ENCODE data around the gene HSPA14.
"Not testable (repeated sequence)": the region's sequence is repeated elsewhere in the genome, so short reads cannot be mapped to it uniquely, and the experiment has no call there.

Gene HSPA14, protein sequence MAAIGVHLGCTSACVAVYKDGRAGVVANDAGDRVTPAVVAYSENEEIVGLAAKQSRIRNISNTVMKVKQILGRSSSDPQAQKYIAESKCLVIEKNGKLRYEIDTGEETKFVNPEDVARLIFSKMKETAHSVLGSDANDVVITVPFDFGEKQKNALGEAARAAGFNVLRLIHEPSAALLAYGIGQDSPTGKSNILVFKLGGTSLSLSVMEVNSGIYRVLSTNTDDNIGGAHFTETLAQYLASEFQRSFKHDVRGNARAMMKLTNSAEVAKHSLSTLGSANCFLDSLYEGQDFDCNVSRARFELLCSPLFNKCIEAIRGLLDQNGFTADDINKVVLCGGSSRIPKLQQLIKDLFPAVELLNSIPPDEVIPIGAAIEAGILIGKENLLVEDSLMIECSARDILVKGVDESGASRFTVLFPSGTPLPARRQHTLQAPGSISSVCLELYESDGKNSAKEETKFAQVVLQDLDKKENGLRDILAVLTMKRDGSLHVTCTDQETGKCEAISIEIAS

DNA sequence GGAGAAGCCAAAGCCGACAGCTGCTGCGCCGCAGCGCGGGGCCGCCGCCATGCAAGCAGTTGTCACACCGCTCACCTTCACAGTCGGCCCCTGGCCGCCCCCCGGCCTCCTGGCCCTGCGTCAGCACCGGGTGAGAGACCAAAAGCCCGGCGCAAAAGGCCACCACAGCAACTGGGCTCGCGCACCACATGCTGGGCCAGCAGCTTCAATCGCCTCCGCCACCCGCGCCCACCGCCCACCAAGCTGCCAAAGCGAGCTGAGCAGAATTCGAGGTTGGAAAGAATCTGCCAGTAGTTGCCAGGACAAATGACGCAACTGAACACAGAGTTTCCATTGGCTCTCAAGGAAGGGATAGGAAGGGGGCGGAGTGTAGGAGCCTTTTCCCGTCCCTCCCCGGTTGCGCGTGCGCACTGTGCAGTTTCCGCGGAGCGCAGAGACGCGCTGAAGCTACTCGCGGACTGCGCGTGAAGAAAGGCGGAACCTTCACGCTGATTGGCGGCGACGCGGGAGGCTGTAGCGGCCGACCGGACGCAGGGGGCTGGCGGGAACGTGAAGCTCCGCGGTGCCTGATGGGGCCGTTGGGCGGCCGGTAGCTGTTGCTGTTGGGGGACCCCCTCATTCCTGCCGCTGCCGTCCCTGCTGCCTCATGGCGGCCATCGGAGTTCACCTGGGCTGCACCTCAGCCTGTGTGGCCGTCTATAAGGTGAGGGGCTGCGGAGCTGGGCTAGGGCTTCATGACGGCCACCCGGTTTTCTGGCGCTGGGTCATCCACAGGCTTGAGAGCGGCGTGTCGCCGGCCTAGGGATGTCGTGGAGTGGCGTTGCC is at the start of gene HSPA14, which contains the start of the genes CDNF and MSANTD7:
TSS of gene HSPA14 (plus strand) at position 550 of the 825 bp plus-strand sequence. CDS start at position 647, 97 bp downstream.
TSS of gene CDNF (minus strand) at position 281 of the 825 bp plus-strand sequence. CDS start at position 190, 91 bp downstream.
TSS of gene MSANTD7 (plus strand) at position 550 of the 825 bp plus-strand sequence. CDS start 3,979 bp downstream, outside the sequence.
- peak; percentile 99 for DNase-seq (ENCODE audit: low read depth)

DNA sequence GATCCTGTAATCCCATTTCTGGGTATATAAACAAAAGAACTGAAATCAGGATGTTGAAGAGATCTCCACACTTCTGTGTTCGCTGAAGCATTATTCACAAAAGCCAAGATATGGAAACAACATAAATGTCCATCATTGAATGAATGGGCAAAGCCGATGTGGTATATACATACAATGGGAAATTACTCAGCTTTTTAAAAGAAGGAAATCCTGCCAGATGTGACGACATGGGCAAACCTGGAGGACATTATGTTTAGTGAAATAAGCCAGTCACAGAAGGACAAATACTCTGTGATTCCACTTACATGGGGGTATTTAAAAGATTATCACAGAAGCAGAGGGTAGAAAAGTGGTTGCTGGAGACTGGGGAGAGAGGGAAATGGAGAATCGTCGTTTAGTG is 39.5 kb upstream of the HSPA14 start:
- DNase-seq (ENCODE audit: low read depth): no peak

DNA sequence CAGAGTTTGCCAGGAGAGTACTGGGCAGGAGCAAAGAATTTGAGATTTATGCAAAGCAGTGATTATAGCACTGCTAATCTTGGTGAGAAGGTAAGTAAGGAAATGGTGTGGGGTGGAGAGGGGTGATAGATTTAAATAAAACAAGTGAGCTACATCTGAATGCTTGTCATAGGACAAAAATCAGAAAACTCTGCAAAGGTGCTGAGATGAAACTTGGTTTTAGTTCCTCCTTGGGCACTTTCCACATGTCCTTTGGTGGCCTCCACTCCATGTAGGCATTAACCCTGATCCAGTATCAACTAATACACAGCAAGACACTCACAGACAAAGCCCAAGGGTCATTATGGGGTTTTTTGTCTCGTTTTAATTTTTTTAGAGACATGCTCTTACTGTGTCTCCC is 37.7 kb upstream of the HSPA14 start:
- no peak for DNase-seq (ENCODE audit: low read depth)

DNA sequence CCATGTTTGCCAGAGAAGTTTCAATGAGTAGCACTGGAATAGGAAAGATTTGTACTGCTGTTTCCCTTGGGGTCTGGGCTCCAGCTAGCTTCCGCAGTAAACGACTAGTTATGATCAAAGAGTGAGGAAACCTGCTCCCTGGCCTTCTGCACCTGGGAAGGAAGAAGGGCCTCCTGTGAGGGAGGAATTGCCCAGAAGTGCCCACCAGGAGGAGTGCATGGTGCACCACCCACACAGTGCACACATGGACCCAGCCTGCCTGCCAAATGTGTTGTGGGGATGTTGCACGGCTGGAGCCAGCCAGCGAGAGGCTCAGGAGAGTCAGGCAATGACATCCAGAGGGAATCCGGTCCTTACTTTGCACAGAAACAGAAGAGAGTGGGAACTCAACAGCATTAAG is 36.4 kb upstream of the HSPA14 start:
- no peak for DNase-seq (ENCODE audit: low read depth)

DNA sequence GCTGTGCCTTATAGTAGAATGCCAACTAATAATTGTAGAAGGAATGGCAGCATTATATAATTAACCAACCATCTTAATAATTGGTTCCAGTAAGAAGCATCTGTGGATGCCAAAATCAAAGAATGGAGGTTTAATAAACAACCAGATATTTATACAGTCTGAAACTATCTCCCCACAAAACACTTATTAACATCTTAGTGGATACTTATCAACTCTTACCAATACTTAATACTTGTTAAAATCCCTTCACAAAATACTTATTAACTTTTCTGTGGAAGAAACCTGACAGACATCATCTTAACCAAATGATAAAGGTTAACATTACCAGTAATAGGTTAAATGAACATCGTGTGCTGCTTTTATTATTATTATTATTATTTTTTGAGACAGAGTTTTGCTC is 34.3 kb upstream of the HSPA14 start:
- no peak for DNase-seq (ENCODE audit: low read depth)

DNA sequence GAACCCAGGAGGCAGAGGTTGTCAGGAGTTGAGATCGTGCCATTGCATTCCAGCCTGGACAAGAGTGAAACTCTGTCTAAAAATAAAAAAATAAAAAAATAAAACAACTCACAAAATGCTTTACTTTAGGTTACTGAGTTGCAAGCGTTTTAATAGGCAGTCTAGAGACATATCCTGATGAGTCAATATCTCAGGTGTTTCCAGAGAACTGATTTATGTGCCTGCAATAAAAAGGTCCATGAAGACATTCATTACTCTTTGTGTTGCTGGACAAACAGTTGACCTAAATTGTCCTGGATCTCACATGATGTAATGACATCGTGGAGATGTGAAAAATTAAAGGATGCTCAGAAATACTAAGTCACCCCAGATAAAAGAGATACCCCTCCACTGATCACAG is 31.8 kb upstream of the HSPA14 start:
- no peak for DNase-seq (ENCODE audit: low read depth)

DNA sequence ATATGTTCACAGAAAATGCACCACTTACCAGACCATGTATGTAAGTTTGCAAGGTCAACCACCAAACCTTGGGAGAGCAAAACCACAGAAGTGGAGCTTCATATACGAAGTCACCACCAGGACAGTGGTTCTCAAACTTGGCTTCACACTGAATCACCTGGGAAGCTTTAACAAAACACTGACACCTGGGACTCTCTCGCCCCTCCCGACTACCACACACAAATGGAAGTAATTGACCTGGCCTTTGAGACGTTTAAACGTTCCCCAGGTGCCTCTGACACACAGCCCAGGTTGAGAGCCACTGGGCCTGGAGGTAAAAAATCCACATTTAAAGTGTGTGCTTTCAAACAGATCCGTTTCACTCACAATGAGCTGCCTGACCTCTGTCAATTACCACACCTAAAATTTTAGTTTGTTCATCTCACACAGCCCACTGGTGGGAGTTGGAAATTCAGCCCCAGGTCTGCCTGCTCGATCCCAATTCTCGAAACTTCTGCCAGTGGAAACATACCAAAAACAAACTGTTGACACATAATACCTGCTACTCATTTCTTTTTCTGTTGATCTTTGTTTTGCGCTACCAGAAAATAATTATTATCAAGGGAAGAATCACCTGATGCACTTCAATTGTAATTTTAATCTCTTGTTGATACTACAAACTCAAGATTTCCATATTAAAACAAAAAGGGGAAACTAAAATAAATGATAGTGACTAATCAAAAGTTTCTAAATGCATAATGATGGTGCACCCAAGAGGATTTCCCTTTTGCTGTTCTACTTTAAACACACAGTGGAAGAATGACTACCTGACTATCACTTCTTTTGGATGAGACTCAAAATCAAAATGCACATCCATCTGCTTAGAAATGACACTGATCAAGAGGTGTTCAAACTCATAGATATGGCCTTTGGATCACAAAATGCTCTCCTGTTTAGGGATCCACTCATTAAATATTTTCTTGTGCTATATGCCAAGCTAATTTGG is 26.8 kb upstream of the HSPA14 start:
- no peak for DNase-seq (ENCODE audit: low read depth)

DNA sequence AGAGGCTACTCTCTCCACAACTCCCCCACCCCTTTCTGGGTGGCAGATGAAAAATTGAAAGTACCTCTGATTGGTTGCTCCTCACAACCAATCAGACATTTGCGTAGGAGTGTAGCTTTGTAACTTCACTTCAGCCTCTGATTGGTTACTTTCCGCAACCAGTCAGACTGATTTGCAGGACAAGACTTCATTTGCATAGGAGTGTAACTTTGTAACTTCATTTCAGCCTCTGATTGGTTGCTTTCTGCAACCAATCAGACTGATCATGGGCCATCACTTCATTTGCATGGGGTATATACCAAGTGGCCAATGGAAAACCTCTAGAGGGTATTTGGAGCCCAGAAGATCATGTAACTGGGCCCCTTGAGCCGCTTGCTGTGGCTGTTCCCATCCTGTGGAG is 25.8 kb upstream of the HSPA14 start:
- DNase-seq (ENCODE audit: low read depth): no peak

DNA sequence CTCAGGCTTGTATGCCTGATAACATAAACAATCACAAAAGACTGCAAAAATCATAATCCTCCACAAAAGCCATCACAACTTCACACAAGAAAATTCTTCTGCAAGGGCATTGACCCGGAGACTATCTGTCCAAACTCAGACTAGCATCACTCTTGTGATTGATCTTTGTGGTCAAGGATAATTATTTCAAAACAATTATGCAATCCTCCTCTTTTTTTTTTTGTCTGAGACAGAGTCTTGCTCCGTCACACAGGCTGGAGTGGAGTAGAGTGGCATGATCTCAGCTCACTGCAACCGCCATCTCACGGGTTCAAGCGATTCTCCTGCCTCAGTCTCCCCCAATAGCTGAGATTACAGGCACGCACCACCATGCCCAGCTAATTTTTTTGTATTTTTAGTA is 22.4 kb upstream of the HSPA14 start:
- no peak for DNase-seq (ENCODE audit: low read depth)

DNA sequence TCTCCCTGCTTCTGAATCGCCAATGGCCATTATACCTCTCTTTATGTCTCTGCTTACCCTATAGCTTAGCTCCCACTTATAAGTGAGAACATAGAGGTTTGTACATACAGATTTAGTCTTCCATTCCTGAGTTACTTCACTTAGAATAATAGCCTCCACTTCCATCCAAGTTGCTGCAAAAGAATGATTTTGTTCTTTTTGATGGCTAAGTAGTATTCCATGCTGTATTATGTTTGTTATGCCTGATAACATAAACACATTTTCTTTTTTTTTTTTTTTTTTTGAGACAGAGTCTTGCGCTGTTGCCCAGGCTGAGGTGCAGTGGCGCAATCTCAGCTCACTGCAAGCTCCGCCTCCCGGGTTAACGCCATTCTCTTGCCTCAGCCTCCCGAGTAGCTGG is 21.4 kb upstream of the HSPA14 start:
- DNase-seq (ENCODE audit: low read depth): not testable (repeated sequence)

DNA sequence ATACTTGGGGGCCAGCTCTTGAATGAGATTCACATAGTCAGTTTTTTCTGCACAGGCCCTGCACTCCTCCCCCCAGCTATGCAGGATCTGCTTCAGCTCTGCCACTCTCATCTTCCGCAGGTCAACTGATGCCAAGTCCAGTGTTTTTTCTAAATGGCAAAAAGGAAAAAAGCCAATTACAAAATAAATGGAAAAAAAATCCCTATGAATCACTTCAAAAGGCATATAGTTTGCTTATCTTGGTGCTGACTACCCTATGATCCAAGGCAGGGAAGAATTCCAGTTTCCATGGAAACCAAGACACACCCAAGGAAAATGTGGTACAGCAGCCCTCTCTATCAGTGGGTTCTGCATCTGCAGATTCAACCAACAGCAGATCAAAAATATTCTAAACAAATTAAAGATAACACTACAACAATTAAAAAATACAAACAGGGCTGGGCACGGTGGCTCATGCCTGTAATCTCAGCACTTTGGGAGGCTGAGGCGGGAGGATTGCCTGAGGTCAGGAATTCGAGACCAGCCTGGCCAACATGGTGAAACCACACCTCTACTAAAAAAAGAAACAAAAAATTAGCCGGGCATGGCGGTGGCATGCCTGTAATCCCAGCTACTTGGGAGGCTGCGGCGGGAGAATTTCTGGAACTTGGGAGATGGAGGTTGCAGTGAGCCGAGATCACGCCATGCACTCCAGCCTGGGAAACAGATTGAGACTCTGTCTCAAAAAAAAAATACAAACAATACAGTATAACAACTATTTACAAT is 17.9 kb upstream of the HSPA14 start:
- DNase-seq (ENCODE audit: low read depth): peak; percentile 63

DNA sequence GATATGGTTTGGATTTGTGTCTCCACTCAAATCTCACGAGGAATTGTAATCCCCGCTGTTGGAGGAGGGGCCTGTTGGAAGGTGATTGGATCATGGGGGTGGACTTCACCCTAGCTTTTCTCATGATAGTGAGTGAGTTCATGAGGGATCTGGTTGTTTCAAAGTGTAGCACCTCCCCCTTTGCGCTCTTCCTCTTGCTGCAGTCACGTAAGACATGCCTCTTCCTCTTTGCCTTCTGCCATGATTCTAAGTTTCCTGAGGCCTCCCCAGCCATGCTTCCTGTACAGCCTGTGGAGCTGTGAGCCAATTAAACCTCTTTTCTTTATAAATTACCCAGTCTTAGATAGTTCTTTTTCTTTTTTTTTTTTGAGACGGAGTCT is 17.3 kb upstream of the HSPA14 start:
- DNase-seq (ENCODE audit: low read depth): no peak

DNA sequence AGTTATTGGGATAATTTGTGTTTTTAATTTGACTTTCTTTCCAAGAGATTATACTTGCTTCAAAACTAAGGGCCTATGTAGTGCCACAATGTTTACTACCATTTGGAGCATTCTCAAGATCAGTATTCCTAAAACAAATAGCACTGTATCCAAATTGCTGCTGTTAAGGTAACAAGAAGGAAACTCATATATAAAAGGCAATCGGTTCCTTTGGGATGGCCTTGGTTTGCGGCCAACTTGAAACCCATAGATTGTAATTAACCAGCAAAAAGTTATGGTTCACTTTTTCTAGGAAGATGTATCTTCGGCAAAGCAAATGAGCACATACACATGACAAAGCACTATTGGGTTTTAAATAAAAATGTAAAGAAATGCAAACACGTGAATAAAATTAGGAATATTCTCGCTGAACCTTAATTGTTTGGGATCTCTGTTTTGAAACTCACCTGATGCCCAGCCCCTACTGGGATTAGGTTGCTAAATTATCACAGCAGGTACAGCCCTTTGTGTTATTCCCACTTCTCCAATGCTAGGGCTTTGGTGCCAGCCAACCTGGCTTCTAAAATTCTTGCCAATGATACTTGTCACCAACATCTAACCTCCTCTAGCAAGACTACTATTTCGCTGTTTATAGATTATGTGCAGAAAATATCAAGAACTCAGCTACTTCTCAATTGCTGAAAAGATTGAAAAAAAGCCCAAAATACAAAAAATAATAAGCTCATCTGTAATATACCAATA is 16.3 kb upstream of the HSPA14 start:
- DNase-seq (ENCODE audit: low read depth): no peak

DNA sequence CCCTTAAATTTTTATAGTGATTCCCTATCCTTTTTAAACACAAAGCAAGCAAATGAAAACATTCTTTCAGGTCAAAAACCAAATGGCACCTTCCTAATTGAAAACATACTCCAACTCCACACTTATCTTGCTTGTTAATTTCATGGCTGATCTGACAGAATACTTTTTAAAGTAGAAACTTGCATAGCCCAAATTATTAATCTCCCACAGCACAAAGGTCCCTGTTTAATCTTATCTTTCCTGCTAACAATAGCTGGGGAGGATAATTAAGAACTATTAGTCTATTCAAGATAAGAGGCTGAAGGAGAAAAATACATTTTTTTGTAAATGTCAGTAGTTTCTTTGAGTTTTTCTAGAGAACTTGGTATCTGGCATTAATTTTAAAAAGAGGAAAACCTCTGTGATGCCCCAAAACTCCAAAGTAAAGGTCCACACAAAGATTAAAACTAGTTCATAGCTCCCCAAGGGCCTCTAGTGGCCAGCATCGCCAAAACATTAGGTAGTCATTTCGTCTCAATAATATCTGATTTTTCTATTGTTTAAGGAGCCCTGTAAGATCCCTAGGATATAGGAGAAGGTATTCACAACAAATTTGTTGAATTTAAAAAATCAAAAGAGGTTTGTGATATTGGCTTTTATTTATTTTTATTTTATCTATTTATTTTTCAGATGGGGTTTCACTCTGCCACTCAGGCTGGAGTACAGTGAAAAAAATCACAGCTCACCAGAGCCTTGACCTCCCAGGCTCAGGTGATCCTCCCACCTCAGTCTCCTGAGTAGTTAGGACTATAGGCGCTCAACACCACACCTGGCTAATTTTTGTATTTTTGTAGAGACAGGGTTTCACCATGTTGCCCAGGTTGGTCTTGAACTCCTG is 15.0 kb upstream of the HSPA14 start:
- peak; percentile 31 for DNase-seq (ENCODE audit: low read depth)

DNA sequence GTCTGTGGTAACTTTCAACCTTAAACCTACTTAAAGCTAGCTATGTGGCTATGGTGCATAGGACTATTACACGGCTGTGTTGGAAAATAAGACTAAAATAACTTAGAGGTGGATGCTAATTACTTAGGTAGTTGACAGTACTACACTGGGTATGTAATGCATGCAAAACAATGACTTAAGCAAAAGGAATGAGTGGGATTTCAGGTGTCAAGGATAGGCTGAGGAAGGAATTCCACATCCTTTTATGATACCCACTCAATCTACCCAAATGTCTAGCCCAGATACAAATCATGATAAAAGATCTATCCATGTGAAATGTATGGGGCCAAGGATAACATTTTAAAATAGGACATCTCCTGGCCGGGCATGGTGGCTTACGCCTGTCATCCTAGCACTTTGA is 14.1 kb upstream of the HSPA14 start:
- no peak for DNase-seq (ENCODE audit: low read depth)

DNA sequence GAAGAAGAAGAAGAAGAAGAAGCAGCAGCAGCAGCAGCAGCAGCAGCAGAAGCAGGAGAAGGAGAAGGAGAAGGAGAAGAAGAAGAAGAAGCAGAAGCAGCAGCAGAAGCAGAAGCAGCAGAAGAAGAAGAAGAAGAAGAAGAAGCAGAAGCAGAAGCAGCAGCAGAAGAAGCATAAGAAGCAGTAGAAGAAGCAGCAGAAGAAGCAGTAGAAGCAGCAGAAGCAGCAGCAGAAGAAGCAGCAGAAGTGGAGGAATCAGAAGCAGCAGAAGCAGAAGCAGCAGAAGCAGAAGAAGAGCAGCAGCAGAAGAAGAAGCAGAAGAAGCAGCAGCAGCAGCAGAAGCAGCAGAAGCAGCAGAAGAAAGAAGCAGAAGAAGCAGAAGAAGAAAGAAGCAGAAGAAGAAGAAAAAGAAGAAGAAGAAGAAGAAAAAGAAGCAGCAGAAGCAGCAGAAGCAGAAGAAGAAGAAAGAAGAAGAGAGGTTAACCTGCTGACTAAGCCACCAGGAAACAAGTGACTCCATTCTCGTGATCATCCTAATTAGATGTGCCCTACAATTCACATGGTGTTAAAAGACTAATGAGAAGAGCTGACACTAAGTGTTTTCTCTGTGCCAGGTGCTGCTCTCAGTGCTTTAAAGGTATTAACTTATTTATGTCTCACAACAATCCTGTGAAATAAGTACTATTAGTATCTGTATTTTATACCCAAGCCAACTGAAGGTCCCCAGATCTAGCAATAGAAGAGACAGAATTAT is 11.9 kb upstream of the HSPA14 start:
- no peak for DNase-seq (ENCODE audit: low read depth)

DNA sequence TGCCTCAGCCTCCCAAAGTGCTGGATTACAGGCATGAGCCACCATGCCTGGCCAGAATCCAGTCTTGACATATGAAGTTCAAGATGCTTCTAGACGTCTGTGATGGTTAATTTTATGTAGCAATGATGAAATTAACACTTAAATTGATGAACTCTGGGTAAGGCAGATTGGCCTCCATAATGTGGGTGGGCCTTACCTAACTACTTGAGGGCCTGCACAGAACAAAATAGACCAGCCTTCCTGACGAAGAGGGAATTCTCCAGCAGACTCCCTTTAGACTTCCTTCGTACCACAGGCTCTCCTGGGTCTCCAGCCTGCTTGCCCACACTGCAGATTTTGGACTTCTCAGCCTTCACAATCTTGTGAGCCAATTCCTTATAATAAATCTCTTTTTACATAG is 5.0 kb upstream of the HSPA14 start:
- no peak for DNase-seq (ENCODE audit: low read depth)

DNA sequence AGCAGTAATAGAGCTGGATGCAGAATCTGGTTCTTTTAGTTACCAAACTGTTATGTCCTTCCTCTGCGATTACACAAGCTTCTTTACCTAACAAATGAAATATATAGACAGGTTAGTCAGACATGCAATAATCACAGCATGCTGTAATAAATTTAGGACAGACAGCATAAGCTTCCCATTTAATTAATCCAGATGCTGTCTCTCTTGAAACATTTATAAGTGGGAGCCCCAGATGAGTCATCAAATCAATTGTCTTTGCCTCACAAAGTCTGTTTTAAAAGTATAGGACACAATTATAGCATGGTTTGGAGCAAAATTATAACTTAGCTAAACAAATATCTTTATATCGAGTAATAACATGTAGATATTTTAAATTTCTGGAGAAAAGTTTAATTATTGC is 1.9 kb upstream of the HSPA14 start:
- DNase-seq (ENCODE audit: low read depth): no peak
